ENCODE measurements around the gene ZNF778. TPM values are rescaled to one million over a fixed set of nuclear protein-coding genes. Genes with fewer than 3 reads are reported as not detected.

ZNF778 gene
- total and polyA plus RNA-seq, 11 donors = 1.6 to 14.6 (median 9.2) TPM

GRCh38 chr16:89275837-89276720 lies 58.6 kb downstream of the ZNF778 start:
- no peaks in the 10 kb centered on the region for H3K27me3 ChIP-seq
- TF ChIP-seq CTCF (IDR thresholded peaks at IDR 0.05) (no peak), POLR2A (IDR thresholded peaks at IDR 0.05) (no peak)
- peaks cover 0 to 90% (median 72%) of the 10 kb centered on the region in 9 donors for H3K36me3 ChIP-seq
- ATAC-seq = no peak
- no peaks in the 10 kb centered on the region for H3K9me3 ChIP-seq
- H3K4me3 ChIP-seq = no peak overlapping the region
- H3K27ac ChIP-seq = no peak overlapping the region
- intact Hi-C loops (cut with DNase I) = no loop called here
- peaks cover 0 to 5% (median 0%) of the 10 kb centered on the region in 12 donors for H3K4me1 ChIP-seq
- DNase-seq = no peak
- WGBS, 4 donors = 94 to 95% (median 95%) methylated on average over 18 to 39 of the region's 39 CpGs

- Histone ChIP-seq H3K27ac (no peak overlapping the region), H3K4me1 (peaks cover 0 to 5% (median 0%) of the 10 kb centered on the region in 12 donors), H3K27me3 (no peaks in the 10 kb centered on the region), H3K4me3 (no peak overlapping the region), H3K9me3 (no peaks in the 10 kb centered on the region), H3K36me3 (peaks cover 2 to 90% (median 77%) of the 10 kb centered on the region in 9 donors)
- intact Hi-C loops (cut with DNase I) = no loop called here
- TF ChIP-seq CTCF (IDR thresholded peaks at IDR 0.05) = no peak
- no peak for TF ChIP-seq POLR2A (IDR thresholded peaks at IDR 0.05)
- no peak for DNase-seq
- no peak for ATAC-seq
- 84 to 91% (median 87%) methylated on average over 8 to 9 of the region's 9 CpGs for WGBS, 4 donors
Observed at GRCh38 chr16:89277049-89277448, 59.5 kb downstream of the ZNF778 start.

GRCh38 chr16:89277641-89278341 lies 60.3 kb downstream of the ZNF778 start:
- peak overlapping the region in 2 of 12 donors; percentile 17 to 24 for H3K27ac ChIP-seq
- WGBS, 4 donors = 72 to 89% (median 75%) methylated on average over 24 to 33 of the region's 33 CpGs
- no peaks in the 10 kb centered on the region for H3K9me3 ChIP-seq
- H3K4me3 ChIP-seq = no peak overlapping the region
- H3K4me1 ChIP-seq = peaks cover 0 to 5% (median 0%) of the 10 kb centered on the region in 12 donors
- TF ChIP-seq CTCF (IDR thresholded peaks at IDR 0.05) (no peak), POLR2A (IDR thresholded peaks at IDR 0.05) (no peak)
- intact Hi-C loops (cut with DNase I) = no loop called here
- DNase-seq (no peak), ATAC-seq (peak in 3 of 4 donors; percentile 7 to 15 (median 11))
- no peaks in the 10 kb centered on the region for H3K27me3 ChIP-seq
- H3K36me3 ChIP-seq = peaks cover 2 to 90% (median 77%) of the 10 kb centered on the region in 9 donors
